Testis (tissue), 3 donors: Measurements from ENCODE around the gene ZAP70. TPM values are rescaled to one million over a fixed set of nuclear protein-coding genes. Genes with fewer than 3 reads are reported as not detected.

Experiments
- DNase-seq: peaks from one replicate; pipeline ENCODE4 v3.0.0-alpha.2; 2019
- H3K27ac ChIP-seq, 2 donors: fragments of 200-600 bp; sonication (generic); one replicate each; pipeline ENCODE4 v1.5.1; 2019
- H3K27me3 ChIP-seq: fragments of 200-600 bp; sonication (generic); one replicate; pipeline ENCODE4 v1.5.1; 2019
- H3K36me3 ChIP-seq: fragments of 200-600 bp; sonication (generic); one replicate; pipeline ENCODE4 v1.5.1; 2017; ENCODE audit warnings: low read depth; ENCODE audit errors: missing control alignments
- H3K4me1 ChIP-seq: fragments of 200-600 bp; sonication (generic); one replicate; pipeline ENCODE4 v1.5.1; 2019
- H3K4me3 ChIP-seq, 2 donors: fragments of 200-600 bp; sonication (generic); one replicate each; pipeline ENCODE4 v1.5.1; 2017 to 2019
- H3K9me3 ChIP-seq: fragments of 200-600 bp; sonication (generic); one replicate; pipeline ENCODE4 v1.5.1; 2017
- POLR2A ChIP-seq: fragments of 450-650 bp; IDR thresholded peaks from one replicate; pipeline ENCODE4 v1.6.1; 2017; ENCODE audit warnings: antibody characterized with exemption, mild to moderate bottlenecking, moderate library complexity
- WGBS, 2 donors: methylation state at CpG; one replicate each; pipeline ENCODE4 v1.1.5; 2018; 5-methylcytosine and 5-hydroxymethylcytosine counted together
- intact Hi-C: fragments of 100-400 bp; cut with DNase I; formaldehyde crosslinking; loops from one replicate; pipeline ENCODE4 v1.15.1; 2023; ENCODE audit warnings: low total_unique reads
- polyA plus RNA-seq: library from polyadenylated mRNA; stranded (reverse); fragments of 350-450 nt; fragmentation: Illumina TruSeq; extraction: RNeasy Lipid Tissue Mini Kit (QIAGEN cat#74804); gene quantifications from one replicate; pipeline ENCODE4 v1.2.3, GENCODE V29; 2014; ENCODE audit warnings: low read depth, low replicate concordance; ENCODE audit not compliant: insufficient read depth
- total RNA-seq, 2 donors: library from RNA; depleted of rRNA; stranded (reverse); fragments of >200 nt; gene quantifications; one replicate each; pipeline ENCODE4 v1.2.3, GENCODE V29; 2016
- TF ChIP-seq, protein P1 (sequence below), 3 experiments: fragments of 450-650 bp in 2 of 3; fragments of 200-600 bp in 1 of 3; sonication (generic) in 1 of 3; IDR thresholded peaks; one replicate each; pipeline ENCODE4 v1.5.1; 2016 to 2019; ENCODE audit warnings: antibody characterized with exemption in 3 of 3, mild to moderate bottlenecking in 2 of 3, moderate library complexity in 1 of 3

Gene ZAP70
- total and polyA plus RNA-seq, 3 donors from 2014 or later, result 5.5 to 6.5 (median 6.4) TPM

DNA sequence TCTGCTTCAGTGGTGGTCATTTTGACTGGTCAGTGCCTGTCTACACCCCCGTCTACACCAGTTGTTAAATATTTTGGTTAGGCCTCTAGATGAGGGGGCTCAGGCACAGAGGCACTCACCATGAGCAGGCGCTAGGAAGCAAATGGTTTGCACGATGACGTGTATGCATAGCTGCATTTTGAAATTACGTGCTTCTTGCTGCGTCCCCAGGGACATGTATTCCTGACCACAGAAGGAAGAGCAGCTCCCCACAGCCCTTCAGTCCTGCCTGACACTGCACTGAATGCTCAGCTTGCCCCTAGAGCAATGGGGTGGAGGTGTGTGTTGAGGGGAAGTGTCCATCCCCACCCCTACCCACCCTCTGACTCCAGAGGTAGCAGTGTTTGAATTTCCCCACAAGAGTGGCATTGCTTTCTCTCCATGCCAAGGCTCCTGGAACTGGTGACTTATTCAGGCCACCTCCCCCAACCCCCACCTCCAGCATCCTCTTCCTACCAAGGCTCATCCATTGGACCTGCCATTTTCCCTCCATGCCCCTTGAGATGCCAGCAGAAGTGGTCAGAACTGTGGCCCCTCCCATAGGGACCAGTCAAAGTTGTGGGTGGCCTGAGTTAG, 11.4 kb upstream of the ZAP70 start:
- DNase-seq, result no peak
- H3K27ac ChIP-seq, result no peak overlapping the region
- H3K4me1 ChIP-seq, result no peaks in the 10 kb centered on the region
- no peaks in the 10 kb centered on the region for H3K36me3 ChIP-seq
- intact Hi-C loops, result no loop called here
- H3K9me3 ChIP-seq, result no peaks in the 10 kb centered on the region
- H3K27me3 ChIP-seq, result no peaks in the 10 kb centered on the region
- 88 to 94% methylated on average over 5 to 6 of the region's 6 CpGs for WGBS, 2 donors
- H3K4me3 ChIP-seq, result no peak overlapping the region
- no peak for TF ChIP-seq POLR2A
- TF ChIP-seq, protein P1, sequence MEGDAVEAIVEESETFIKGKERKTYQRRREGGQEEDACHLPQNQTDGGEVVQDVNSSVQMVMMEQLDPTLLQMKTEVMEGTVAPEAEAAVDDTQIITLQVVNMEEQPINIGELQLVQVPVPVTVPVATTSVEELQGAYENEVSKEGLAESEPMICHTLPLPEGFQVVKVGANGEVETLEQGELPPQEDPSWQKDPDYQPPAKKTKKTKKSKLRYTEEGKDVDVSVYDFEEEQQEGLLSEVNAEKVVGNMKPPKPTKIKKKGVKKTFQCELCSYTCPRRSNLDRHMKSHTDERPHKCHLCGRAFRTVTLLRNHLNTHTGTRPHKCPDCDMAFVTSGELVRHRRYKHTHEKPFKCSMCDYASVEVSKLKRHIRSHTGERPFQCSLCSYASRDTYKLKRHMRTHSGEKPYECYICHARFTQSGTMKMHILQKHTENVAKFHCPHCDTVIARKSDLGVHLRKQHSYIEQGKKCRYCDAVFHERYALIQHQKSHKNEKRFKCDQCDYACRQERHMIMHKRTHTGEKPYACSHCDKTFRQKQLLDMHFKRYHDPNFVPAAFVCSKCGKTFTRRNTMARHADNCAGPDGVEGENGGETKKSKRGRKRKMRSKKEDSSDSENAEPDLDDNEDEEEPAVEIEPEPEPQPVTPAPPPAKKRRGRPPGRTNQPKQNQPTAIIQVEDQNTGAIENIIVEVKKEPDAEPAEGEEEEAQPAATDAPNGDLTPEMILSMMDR (IDR thresholded peaks at IDR 0.05), result no peak

DNA sequence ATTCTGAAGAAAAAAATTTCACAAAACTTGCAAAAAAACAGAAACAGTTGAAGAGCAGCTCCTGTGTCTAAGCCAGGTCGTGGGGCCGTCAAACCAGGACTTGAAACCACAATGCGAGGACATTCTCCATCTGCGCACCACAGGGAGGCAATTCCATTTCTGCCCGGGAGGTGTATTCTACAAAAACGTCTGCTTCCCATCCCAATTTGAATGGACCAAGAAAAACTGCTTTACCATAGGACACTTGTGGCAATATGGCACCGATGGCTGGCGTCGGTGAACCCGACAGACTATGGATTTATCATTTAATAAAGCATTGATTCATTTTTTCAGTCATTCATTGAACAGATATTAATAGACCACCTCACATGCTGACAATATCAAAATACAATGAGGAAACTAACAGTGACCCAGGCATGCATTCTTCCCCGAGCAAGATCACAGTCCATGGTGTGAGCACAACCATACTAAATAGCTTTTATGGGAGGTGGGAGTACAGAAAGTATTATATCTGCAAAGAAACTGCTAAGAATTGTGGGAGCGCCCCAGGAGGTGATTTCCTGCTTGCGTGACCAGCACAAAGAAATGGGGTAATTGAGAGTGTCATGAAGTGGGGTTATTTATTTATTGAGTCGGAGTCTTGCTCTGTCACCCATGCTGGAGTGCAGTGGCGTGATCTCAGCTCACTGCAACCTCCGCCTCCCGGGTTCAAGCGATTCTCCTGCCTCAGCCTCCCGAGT, 10.5 kb upstream of the ZAP70 start:
- TF ChIP-seq, protein P1 (IDR thresholded peaks at IDR 0.05), result no peak
- TF ChIP-seq POLR2A, result no peak
- no peak for DNase-seq
- Histone ChIP-seq H3K27me3 (no peaks in the 10 kb centered on the region), H3K36me3 (no peaks in the 10 kb centered on the region), H3K4me3 (no peak overlapping the region), H3K9me3 (no peaks in the 10 kb centered on the region), H3K27ac (no peak overlapping the region), H3K4me1 (no peaks in the 10 kb centered on the region)
- intact Hi-C loops, result no loop called here
- 91 to 94% methylated on average over 19 of the region's 19 CpGs for WGBS, 2 donors

DNA sequence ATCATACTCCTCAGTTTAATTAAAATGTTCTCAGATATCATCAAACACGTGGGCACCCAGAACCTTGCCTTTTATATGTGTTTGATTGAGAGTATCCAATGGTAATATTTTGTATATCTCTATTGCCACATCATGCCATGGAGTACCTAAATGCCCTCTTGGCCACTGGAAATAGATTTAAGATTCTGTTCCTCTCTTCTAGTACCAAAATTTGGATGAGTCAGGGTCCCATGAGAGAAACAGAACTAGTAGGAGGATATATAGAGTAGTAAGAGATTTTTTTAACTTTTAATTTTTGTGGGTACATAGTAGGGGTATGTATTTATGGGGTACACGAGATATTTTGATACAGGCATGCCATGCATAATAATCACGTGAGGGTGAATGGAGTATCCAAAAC, 9.6 kb upstream of the ZAP70 start:
- no peaks in the 10 kb centered on the region for H3K9me3 ChIP-seq
- no peak overlapping the region for H3K27ac ChIP-seq
- H3K36me3 ChIP-seq, result no peaks in the 10 kb centered on the region
- H3K4me1 ChIP-seq, result no peaks in the 10 kb centered on the region
- intact Hi-C loops, result no loop called here
- no peak for TF ChIP-seq POLR2A
- TF ChIP-seq, protein P1 (IDR thresholded peaks at IDR 0.05), result no peak
- no peak for DNase-seq
- 69 to 91% methylated on average over 3 of the region's 3 CpGs for WGBS, 2 donors
- H3K4me3 ChIP-seq, result no peak overlapping the region
- no peaks in the 10 kb centered on the region for H3K27me3 ChIP-seq

DNA sequence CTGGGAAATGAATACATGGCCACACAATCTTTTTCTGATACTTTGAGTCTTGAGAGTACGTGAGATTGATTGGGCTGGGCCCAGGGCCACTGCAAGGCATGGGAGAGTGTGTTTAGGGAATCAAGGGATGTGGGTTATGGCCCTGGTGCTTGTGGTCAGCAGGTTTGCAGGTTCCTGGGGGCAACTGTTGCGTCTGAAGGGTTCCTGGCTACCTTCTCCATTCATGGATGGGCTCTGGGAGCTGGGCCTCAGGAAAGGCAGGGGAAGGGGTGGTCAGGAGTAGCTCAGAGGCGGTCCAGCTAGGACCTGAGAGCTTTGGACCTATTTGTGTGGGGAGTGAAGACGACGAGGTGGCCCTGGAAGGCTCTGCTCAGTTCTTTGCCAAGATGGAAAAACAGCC, 8.4 kb upstream of the ZAP70 start:
- no peaks in the 10 kb centered on the region for H3K4me1 ChIP-seq
- no peak for TF ChIP-seq POLR2A
- TF ChIP-seq, protein P1 (IDR thresholded peaks at IDR 0.05), result no peak
- DNase-seq, result no peak
- WGBS, 2 donors, result 91 to 96% methylated on average over 5 of the region's 5 CpGs
- no peak overlapping the region for H3K4me3 ChIP-seq
- H3K36me3 ChIP-seq, result no peaks in the 10 kb centered on the region
- H3K9me3 ChIP-seq, result no peaks in the 10 kb centered on the region
- H3K27ac ChIP-seq, result no peak overlapping the region
- no peaks in the 10 kb centered on the region for H3K27me3 ChIP-seq
- intact Hi-C loops, result no loop called here
